Measurements from ENCODE around the gene TSR3.
A peak's percentile ranks its signal among the peaks of the same experiment; 100 is the strongest.
"Not testable (repeated sequence)": the region's sequence is repeated elsewhere in the genome, so short reads cannot be mapped to it uniquely, and the experiment has no call there.

The TSR3 gene

GRCh38 chr16:1338855-1339675 is 12.6 kb downstream of the TSR3 start:
- no peak overlapping the region for H3K4me3 ChIP-seq (ENCODE audit: low read depth, low read length)

DNA sequence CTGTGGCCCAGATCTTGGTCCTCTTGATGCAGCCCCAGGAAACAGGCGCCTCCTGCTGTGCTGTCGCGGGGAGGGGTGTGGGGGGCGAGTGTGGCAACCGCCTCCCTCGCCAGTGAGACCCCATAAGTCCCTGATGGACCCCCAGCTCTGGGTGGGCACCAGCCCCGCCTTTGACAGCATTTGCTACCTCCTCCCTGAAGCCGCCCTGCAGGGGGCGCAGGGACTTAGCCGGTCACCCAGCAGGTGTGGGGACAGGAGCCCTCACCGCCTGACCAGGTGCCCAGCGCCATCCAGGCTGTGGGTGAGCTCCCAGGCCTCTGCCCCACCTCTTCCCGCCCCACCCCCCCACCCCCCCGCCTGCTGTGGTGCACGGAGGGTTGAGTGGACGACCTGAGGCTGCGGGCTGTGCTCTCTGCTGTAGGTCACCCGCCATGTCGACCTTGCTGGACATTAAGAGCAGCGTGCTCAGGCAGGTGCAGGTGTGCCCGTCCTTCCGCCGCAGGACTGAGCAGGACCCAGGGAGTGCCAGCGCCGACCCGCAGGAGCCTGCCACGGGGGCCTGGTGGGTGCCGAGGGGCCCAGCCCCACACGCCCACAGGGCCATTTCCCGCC is 13.5 kb downstream of the TSR3 start:
- no peak overlapping the region for H3K4me3 ChIP-seq (ENCODE audit: low read depth, low read length)

DNA sequence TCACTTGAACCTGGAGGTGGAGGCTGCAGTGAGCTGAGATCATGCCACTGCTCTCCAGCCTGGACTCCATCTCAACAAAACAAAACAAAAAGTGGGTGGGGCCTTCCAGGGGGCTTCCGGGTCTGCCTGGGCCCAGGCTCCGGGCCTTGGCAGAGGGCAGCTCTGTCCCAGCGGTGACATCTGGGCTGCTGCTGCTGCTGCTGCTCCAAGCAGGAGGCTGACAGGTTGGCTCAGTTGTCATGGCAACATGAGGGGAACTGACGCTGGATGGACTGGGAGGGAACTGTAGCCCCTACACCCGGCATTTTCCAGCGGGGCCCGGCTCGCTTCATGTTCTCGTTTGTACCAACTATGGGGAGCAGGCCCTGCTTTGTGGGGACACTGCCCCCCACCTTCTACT is 14.2 kb downstream of the TSR3 start:
- H3K4me3 ChIP-seq (ENCODE audit: low read depth, low read length): no peak overlapping the region

DNA sequence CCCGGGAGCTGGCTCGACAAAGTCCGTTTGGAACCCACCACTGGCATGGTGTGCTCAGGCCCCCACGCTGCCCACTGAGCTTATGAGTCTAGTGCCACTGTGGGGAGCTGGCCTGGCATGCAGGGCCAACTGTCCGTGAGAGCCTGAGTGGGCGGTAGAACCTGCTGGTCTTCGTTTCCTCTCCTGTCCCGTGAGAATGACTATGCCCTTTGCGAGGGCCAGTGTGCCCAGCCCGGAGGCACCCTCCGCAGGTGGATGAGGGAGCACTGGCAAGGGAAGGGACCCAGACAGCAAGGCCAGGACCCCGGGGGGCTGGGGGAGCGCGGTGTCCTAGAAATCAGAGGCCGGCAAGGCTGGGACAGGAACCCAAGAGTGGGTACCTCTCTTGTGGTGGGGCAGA is 15.1 kb downstream of the TSR3 start:
- no peak overlapping the region for H3K4me3 ChIP-seq (ENCODE audit: low read depth, low read length)

DNA sequence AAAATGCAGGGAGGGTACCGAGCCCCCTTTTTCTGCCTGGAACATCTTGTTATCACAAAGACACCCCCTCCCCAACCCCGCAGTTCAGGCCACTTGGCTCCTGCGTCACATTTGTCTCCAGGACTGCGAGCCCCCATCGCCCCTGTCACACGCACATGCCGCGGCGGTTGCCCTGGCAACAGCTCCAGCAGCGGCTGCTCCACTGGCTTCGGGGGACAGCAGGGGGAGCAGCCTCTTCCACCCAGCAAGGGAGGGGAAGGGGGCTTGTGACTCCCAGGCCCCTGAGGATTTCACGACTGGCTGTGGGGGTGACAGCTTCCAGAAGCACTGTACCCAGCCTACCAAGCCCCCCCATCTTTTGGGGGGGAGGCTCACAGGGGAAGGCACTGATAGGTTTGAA is 15.7 kb downstream of the TSR3 start:
- no peak overlapping the region for H3K4me3 ChIP-seq (ENCODE audit: low read depth, low read length)

- H3K4me3 ChIP-seq (ENCODE audit: low read depth, low read length): no peak overlapping the region
These were observed 16.3 kb downstream of the TSR3 start for GRCh38 chr16:1335211-1335971.

DNA sequence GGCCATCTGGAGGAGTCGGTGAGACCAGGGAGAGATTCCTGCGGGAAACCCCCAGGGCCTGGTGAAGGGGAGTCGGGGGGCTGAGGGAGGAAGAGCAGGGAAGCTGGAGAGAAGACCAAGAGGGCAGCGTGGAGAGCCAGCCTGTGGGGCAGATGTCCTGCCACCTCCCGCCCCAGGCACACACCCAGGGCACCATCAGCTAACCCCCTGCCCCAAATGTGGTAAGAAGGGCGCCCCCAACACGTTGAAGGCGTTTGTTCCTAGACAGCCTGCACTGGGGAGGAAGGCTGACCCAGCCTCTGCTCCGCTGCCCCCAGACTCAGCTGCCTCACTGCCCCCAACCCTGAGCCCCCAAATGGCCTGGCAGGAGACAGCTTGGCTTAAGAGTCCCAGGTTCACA is 16.9 kb downstream of the TSR3 start:
- H3K4me3 ChIP-seq (ENCODE audit: low read depth, low read length): no peak overlapping the region

GRCh38 chr16:1333854-1334700 is 17.6 kb downstream of the TSR3 start:
- peak overlapping the region; percentile 4 for H3K4me3 ChIP-seq (ENCODE audit: low read depth, low read length)

- H3K4me3 ChIP-seq (ENCODE audit: low read depth, low read length): peak within 1 kb of the TSS; percentile 20
These were observed 18.4 kb downstream of the TSR3 start, which contains the start of gene BAIAP3 for GRCh38 chr16:1333149-1333812. Gene BAIAP3, plus strand, starts transcription at chr16:1333645. Its CDS starts 4,905 bp downstream, at chr16:1338550.

DNA sequence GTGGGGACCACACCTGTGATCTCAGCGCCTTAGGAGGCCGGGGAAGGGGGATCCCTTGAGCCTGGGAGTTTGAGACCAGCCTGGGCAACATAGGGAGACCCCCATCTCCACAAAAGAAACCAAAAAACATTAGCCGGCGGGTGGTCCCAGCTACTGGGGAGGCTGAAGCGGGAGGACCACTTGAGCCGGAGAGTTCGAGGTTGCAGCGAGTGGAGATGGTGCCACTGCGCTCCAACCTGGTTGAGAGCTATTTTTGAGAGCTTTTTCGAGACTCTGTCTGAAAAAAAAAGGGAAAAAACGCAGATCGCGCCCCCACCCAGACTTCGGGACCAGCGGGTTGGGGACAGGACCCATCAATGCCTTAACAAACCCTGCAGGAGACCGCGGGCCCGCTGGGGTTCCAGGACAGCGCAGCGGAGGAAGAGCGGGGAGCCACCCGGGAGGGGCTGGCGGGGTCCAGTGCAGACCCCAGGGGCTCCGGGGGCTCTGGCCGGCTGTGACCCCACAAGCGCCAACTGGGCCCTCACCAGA is 19.0 kb downstream of the TSR3 start:
- no peak overlapping the region for H3K4me3 ChIP-seq (ENCODE audit: low read depth, low read length)

- peak overlapping the region; percentile 6 for H3K4me3 ChIP-seq (ENCODE audit: low read depth, low read length)
These were observed 19.7 kb downstream of the TSR3 start for GRCh38 chr16:1331712-1332617.

GRCh38 chr16:1330931-1331711 is 20.6 kb downstream of the TSR3 start:
- H3K4me3 ChIP-seq (ENCODE audit: low read depth, low read length): no peak overlapping the region

DNA sequence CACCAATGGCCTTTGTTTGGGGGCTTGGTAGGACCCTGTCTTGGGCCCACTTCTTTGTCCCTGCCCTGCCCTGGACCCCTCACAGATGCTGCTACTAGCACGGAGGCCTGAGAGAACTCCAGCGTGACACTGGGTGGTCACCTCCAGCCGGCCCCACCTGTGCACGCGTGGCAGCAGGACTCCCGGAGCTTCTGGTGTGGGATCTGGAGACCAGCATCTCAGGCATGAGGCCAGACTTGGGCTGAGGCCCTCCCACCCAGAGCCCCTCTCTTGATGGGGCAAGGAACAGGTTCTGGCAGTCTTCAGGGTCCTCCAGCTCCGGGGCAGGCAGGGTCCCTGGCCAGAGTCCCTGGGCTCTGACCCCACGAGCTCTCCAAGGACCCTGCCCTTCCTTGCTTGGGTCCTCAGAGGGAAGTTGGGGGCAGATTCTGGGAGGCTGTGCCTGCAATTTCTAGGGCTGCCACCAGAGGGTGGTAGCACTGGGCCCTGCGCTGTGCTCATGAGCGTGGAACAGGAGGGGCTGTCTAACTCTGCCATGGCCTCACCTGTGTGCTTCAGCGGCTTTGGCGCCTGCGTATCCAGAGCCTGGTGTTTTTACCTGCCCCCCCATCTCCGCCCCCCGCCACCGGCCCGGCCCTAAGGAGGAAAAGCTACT is 21.3 kb downstream of the TSR3 start:
- H3K4me3 ChIP-seq (ENCODE audit: low read depth, low read length): no peak overlapping the region

DNA sequence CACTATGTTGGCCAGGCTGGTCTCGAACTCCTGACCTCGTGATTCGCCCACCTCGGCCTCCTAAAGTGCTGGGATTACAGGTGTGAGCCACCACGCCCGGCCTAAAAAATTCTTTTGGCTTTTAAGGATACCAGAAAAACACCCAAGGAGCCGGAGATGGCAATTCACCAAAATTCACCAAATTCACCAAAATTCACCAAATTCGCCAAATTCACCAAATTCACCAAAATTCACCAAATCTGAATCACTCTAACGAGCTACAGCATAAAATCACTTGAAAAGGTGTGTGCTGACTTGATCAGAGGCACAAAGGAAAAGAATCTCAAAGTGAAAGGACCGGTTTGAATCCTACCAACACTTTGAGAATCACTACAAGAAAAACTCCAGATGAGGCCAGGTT is 22.7 kb downstream of the TSR3 start:
- not testable (repeated sequence) for H3K4me3 ChIP-seq (ENCODE audit: low read depth, low read length)

GRCh38 chr16:1328136-1328535 is 23.5 kb downstream of the TSR3 start:
- H3K4me3 ChIP-seq (ENCODE audit: low read depth, low read length): not testable (repeated sequence)

DNA sequence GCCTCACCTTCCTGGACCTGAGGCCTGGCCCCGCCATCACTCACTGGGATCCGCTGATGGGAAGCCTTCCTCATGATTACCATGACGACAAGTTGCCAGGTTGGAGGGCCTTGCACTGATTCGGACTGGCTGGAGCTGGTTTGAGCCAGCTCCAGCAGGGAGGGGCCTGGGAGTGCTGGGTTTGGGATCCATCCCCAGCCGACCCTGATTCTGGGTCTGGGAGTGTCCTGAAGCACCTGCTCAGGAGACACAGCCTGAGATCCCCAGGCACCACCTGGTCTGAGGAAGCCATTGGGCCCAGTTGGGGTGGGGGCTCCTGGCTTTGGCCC is 24.1 kb downstream of the TSR3 start:
- no peak overlapping the region for H3K4me3 ChIP-seq (ENCODE audit: low read depth, low read length)

DNA sequence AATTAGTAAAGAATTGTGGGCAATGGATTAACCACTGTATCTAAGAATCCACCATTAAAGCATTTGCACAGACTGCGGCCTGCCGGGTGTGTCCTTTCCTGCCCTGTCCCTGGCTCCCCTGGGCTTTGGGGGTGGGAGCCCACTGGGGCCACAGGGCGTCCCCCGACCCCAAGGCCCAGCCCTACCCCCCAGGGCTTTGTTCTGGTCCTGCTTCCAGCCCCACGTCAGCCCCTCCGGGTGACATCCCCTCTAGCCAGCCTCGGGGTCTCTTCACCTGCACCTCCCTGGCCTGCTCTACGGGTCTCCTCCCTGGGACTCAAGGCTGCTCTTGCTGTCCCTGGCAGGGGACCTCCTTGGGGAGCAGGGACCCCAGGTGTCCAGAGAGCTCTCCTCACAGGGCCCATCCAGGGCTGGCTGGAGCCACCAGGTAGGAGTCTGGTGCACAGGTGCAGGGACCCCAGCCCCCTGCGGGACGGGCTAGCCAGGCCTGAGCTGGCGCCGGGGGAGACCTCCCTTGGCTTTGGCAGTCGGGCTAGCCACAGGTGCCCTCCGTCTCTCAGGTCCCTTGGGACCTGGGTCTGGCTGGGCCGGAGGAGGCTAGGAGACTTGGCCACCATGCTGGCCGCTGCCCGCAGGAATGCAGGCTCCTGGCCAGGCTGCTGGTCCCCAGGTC is 24.6 kb downstream of the TSR3 start:
- no peak overlapping the region for H3K4me3 ChIP-seq (ENCODE audit: low read depth, low read length)

Measured in iPS-11a (cell line).